Measurements from ENCODE around the gene ARHGAP18. TPM values are rescaled to one million over a fixed set of nuclear protein-coding genes. Genes with fewer than 3 reads are reported as not detected.

ARHGAP18 gene
- total and polyA plus RNA-seq, 10 of the 15 experiments (the other 5 are each of a cell fraction or from before 2014, with no cell fraction given): 18.2 to 52.2 (median 31.7) TPM

- TF ChIP-seq, protein P1, sequence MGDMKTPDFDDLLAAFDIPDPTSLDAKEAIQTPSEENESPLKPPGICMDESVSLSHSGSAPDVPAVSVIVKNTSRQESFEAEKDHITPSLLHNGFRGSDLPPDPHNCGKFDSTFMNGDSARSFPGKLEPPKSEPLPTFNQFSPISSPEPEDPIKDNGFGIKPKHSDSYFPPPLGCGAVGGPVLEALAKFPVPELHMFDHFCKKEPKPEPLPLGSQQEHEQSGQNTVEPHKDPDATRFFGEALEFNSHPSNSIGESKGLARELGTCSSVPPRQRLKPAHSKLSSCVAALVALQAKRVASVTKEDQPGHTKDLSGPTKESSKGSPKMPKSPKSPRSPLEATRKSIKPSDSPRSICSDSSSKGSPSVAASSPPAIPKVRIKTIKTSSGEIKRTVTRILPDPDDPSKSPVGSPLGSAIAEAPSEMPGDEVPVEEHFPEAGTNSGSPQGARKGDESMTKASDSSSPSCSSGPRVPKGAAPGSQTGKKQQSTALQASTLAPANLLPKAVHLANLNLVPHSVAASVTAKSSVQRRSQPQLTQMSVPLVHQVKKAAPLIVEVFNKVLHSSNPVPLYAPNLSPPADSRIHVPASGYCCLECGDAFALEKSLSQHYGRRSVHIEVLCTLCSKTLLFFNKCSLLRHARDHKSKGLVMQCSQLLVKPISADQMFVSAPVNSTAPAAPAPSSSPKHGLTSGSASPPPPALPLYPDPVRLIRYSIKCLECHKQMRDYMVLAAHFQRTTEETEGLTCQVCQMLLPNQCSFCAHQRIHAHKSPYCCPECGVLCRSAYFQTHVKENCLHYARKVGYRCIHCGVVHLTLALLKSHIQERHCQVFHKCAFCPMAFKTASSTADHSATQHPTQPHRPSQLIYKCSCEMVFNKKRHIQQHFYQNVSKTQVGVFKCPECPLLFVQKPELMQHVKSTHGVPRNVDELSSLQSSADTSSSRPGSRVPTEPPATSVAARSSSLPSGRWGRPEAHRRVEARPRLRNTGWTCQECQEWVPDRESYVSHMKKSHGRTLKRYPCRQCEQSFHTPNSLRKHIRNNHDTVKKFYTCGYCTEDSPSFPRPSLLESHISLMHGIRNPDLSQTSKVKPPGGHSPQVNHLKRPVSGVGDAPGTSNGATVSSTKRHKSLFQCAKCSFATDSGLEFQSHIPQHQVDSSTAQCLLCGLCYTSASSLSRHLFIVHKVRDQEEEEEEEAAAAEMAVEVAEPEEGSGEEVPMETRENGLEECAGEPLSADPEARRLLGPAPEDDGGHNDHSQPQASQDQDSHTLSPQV (IDR thresholded peaks at IDR 0.05): no peak
- TF ChIP-seq RELA (IDR thresholded peaks at IDR 0.05; ENCODE audit: borderline replicate concordance, partially characterized antibody) (no peak), MAX (IDR thresholded peaks at IDR 0.05; ENCODE audit: low read depth, low read length) (no peak), BCL11A (IDR thresholded peaks at IDR 0.05; ENCODE audit: low read depth, low read length) (no peak), ZZZ3 (IDR thresholded peaks at IDR 0.05; ENCODE audit: control insufficient read depth, insufficient read length, low read depth) (no peak)
- TF ChIP-seq, protein P2, sequence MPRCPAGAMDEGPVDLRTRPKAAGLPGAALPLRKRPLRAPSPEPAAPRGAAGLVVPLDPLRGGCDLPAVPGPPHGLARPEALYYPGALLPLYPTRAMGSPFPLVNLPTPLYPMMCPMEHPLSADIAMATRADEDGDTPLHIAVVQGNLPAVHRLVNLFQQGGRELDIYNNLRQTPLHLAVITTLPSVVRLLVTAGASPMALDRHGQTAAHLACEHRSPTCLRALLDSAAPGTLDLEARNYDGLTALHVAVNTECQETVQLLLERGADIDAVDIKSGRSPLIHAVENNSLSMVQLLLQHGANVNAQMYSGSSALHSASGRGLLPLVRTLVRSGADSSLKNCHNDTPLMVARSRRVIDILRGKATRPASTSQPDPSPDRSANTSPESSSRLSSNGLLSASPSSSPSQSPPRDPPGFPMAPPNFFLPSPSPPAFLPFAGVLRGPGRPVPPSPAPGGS (IDR thresholded peaks at IDR 0.05; ENCODE audit: borderline replicate concordance, insufficient read depth, low read depth, low read length, poor library complexity, severe bottlenecking): no peak
Measured at GRCh38 chr6:129596522-129596921, 113.5 kb downstream of the ARHGAP18 start (continued).

DNA sequence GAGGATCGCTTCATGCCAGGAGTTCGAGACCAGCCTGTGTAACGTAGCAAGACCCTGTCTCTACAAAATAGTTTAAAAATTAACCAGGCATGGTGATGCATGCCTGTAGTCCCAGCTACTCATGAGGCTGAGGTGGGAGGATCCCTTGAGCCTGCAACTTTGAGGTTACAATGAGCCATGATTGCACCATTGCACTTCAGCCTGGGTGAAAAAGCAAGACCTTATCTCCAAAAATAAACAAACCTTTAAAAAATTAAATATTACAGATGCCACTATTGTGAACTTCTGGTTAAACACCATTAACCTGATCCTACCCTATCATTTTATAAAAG is 116.8 kb downstream of the ARHGAP18 start:
- H4K20me1 ChIP-seq (ENCODE audit: control insufficient read depth, insufficient read depth): no peaks in the 10 kb centered on the region
- intact Hi-C loops (cut with micrococcal nuclease; ENCODE audit: unreplicated experiment): no loop called here
- no peak for TF ChIP-seq MEF2A (IDR thresholded peaks at IDR 0.05; ENCODE audit: insufficient read depth, low read depth, low read length)
- TF ChIP-seq, protein P3, sequence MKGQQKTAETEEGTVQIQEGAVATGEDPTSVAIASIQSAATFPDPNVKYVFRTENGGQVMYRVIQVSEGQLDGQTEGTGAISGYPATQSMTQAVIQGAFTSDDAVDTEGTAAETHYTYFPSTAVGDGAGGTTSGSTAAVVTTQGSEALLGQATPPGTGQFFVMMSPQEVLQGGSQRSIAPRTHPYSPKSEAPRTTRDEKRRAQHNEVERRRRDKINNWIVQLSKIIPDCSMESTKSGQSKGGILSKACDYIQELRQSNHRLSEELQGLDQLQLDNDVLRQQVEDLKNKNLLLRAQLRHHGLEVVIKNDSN (IDR thresholded peaks at IDR 0.05; ENCODE audit: borderline replicate concordance, extremely low read length, insufficient read depth, low read depth, low read length): no peak
- no peak for TF ChIP-seq NKRF (conservative IDR thresholded peaks at IDR 0.05)
- no peak for TF ChIP-seq MYB (IDR thresholded peaks at IDR 0.05; ENCODE audit: borderline replicate concordance, low read depth, low read length)

More for the DNA sequence above, 116.8 kb downstream of the ARHGAP18 start:
- ChIA-PET SMC1A (ENCODE audit: uncharacterized antibody, unreplicated experiment) (interaction anchor here (1.1 to 2.2 kb wide), 3 partner anchors 33 to 137 kb away, joined by 3 to 5 read pairs (median 4); no protein-coding TSS in a partner anchor), RAD21 (ENCODE audit: unreplicated experiment) (no interaction called here), POLR2A (no interaction called here), CTCF (interaction anchor here (1.1 to 1.6 kb wide), 2 partner anchors 90 to 138 kb away, joined by 3 to 4 read pairs; no protein-coding TSS in a partner anchor)
- no peak overlapping the region for H3K27ac ChIP-seq (ENCODE audit: control insufficient read depth, insufficient read depth)
- H3K9ac ChIP-seq (ENCODE audit: control insufficient read depth, insufficient read depth, low read length): no peak overlapping the region
- no peaks in the 10 kb centered on the region for H3K9me3 ChIP-seq (replicated peaks; ENCODE audit: control insufficient read depth, insufficient read depth, low read length)
- H3K27me3 ChIP-seq (replicated peaks in 1 of 2; ENCODE audit: control insufficient read depth in 2 of 2, insufficient read depth in 2 of 2, low read length in 1 of 2): no peaks in the 10 kb centered on the region
- DNase-seq (ENCODE audit: low read depth, low spot score): no peak
- no peak overlapping the region for H3K4me2 ChIP-seq (ENCODE audit: control insufficient read depth, insufficient read depth)
- H3K36me3 ChIP-seq (ENCODE audit: control insufficient read depth in 2 of 2, insufficient read depth in 2 of 2, low read length in 1 of 2): peaks cover 3 to 23% of the 10 kb centered on the region in 2 experiments
- in situ Hi-C loops (cut with MboI): no loop called here
- no peak for ATAC-seq
- H3K79me2 ChIP-seq (ENCODE audit: control insufficient read depth, insufficient read depth, low read length): peaks cover 2% of the 10 kb centered on the region
- peaks cover 11% of the 10 kb centered on the region for H3K4me1 ChIP-seq (ENCODE audit: control insufficient read depth, insufficient read depth, low read length)
- 100% methylated on average over 3 of the region's 3 CpGs for WGBS (ENCODE audit: insufficient coverage, insufficient replicate concordance, low lambda C conversion rate, missing lambda C conversion rate)
- FAIRE-seq: no peak
- no peak overlapping the region for H3K4me3 ChIP-seq
- no peak overlapping the region for H2AFZ ChIP-seq (ENCODE audit: control insufficient read depth, low read depth, low read length)
- no TSS peak for BruUV-seq (replicated peaks)

Data from GM12878 (cell line).